GM12864 (cell line): ENCODE results near the gene HAGHL.

Experiments
- DNase-seq: peaks from one replicate; pipeline ENCODE4 v3.0.0-alpha.2; 2011; ENCODE audit warnings: low read depth
- H3K4me3 ChIP-seq: 2 replicates; pipeline ENCODE4 v1.5.1; 2011; ENCODE audit warnings: mild to moderate bottlenecking, low read depth, low read length, control low read depth
- CTCF ChIP-seq: IDR thresholded peaks from 2 replicates; pipeline ENCODE4 v1.5.1; 2011; ENCODE audit warnings: low read depth, mild to moderate bottlenecking, moderate library complexity, low read length, control low read depth, inconsistent platforms; ENCODE audit errors: missing control alignments

The HAGHL gene

GRCh38 chr16:726438-727290 lies at the start of gene HAGHL, which contains the start of gene CCDC78:
TSS of gene HAGHL (plus strand) at chr16:727106. CDS start at chr16:727510, 404 bp downstream.
TSS of gene CCDC78 (minus strand) at chr16:726443. CDS start at chr16:726367, 76 bp downstream.
- H3K4me3 ChIP-seq = peak within 1 kb of the TSS; percentile 85
- no peak for DNase-seq
- no peak for TF ChIP-seq CTCF

GRCh38 chr16:677316-678190 lies 49.4 kb upstream of the HAGHL start:
- no peak for TF ChIP-seq CTCF
- H3K4me3 ChIP-seq = no peak overlapping the region
- DNase-seq = no peak

GRCh38 chr16:678209-678857 lies 48.6 kb upstream of the HAGHL start:
- no peak overlapping the region for H3K4me3 ChIP-seq
- no peak for TF ChIP-seq CTCF
- no peak for DNase-seq

- TF ChIP-seq CTCF = no peak
- peak overlapping the region; percentile 61 for H3K4me3 ChIP-seq
- no peak for DNase-seq
Measured at GRCh38 chr16:678858-679813, 47.8 kb upstream of the HAGHL start.

- peak within 1 kb of the TSS; percentile 73 for H3K4me3 ChIP-seq
- DNase-seq = peak; percentile 34
- TF ChIP-seq CTCF = no peak
Measured at GRCh38 chr16:679814-680624, 46.9 kb upstream of the HAGHL start, which contains the start of gene STUB1. TSS of gene STUB1 (plus strand) at chr16:680410. CDS start at chr16:680526, 116 bp downstream.
